WERI-Rb-1 (cell line): ENCODE results near the gene ARCN1.
A peak's percentile ranks its signal among the peaks of the same experiment; 100 is the strongest.

Experiments used
- DNase-seq: peaks from one replicate; pipeline ENCODE4 v3.0.0-alpha.2; 2020
- H3K27ac ChIP-seq: fragments of 250-450 bp; sonication (Bioruptor Pico); 2 replicates; pipeline ENCODE4 v1.5.1; 2020; ENCODE audit warnings: mild to moderate bottlenecking, moderate library complexity
- H3K27me3 ChIP-seq: fragments of 250-450 bp; sonication (Bioruptor Pico); 2 replicates; pipeline ENCODE4 v1.5.1; 2021; ENCODE audit warnings: mild to moderate bottlenecking, low read depth, moderate library complexity; ENCODE audit not compliant: insufficient read depth, severe bottlenecking
- H3K36me3 ChIP-seq: fragments of 250-450 bp; sonication (Bioruptor Pico); 2 replicates; pipeline ENCODE4 v1.5.1; 2020; ENCODE audit warnings: mild to moderate bottlenecking, moderate library complexity
- H3K4me3 ChIP-seq: 2 replicates; pipeline ENCODE4 v1.5.1; 2011; ENCODE audit warnings: low read depth, mild to moderate bottlenecking, control low read depth, low read length
- H3K9me3 ChIP-seq: fragments of 250-450 bp; sonication (Bioruptor Pico); 2 replicates; pipeline ENCODE4 v1.5.1; 2021; ENCODE audit warnings: mild to moderate bottlenecking, moderate library complexity; ENCODE audit not compliant: severe bottlenecking
- TF ChIP-seq, protein P1 (sequence below): IDR thresholded peaks from 2 replicates; pipeline ENCODE4 v1.5.1; 2011; ENCODE audit warnings: low read depth, mild to moderate bottlenecking, control low read depth, inconsistent platforms, low read length

The ARCN1 gene

DNA sequence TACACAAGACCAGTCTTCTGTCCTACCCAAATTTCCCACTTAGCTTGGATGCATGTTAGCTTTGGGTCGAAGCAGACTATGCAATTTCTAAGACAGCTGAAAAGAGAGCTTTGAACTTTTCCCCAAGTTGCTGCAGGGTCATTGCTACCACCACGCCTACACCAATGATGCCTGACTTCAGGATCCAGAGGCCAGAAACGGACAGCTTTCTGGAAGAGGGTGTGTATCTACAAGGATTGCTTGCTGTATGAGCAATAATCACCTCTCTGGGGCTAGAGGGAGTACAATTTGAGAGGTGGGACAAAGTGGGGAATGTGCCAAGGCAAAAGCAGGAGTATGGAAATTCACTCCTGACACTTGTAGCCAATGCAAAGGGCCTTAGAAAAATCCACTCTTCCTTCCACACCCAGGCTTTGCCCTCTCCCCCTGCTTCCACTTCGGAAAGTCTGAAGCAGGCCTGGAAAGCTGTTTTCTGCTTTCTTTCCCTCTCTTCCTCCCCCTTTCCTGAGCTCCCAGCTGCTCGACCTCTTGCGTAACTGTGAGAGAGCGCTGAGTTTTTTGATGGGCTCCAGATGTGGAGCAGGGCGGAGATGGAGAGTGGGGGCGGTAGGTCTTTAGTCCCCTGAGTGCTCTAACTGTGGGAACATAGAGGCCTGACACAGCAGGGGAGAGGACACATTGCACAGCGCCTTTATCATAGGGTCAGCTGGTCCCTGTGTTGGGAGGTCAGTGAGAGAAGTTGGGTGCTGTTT lies 33.1 kb downstream of the ARCN1 start:
- H3K27ac ChIP-seq: no peak overlapping the region
- TF ChIP-seq, protein P1, sequence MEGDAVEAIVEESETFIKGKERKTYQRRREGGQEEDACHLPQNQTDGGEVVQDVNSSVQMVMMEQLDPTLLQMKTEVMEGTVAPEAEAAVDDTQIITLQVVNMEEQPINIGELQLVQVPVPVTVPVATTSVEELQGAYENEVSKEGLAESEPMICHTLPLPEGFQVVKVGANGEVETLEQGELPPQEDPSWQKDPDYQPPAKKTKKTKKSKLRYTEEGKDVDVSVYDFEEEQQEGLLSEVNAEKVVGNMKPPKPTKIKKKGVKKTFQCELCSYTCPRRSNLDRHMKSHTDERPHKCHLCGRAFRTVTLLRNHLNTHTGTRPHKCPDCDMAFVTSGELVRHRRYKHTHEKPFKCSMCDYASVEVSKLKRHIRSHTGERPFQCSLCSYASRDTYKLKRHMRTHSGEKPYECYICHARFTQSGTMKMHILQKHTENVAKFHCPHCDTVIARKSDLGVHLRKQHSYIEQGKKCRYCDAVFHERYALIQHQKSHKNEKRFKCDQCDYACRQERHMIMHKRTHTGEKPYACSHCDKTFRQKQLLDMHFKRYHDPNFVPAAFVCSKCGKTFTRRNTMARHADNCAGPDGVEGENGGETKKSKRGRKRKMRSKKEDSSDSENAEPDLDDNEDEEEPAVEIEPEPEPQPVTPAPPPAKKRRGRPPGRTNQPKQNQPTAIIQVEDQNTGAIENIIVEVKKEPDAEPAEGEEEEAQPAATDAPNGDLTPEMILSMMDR: no peak
- peaks cover 20% of the 10 kb centered on the region for H3K36me3 ChIP-seq
- H3K9me3 ChIP-seq: no peaks in the 10 kb centered on the region
- no peaks in the 10 kb centered on the region for H3K27me3 ChIP-seq
- DNase-seq: no peak
- H3K4me3 ChIP-seq: no peak overlapping the region

DNA sequence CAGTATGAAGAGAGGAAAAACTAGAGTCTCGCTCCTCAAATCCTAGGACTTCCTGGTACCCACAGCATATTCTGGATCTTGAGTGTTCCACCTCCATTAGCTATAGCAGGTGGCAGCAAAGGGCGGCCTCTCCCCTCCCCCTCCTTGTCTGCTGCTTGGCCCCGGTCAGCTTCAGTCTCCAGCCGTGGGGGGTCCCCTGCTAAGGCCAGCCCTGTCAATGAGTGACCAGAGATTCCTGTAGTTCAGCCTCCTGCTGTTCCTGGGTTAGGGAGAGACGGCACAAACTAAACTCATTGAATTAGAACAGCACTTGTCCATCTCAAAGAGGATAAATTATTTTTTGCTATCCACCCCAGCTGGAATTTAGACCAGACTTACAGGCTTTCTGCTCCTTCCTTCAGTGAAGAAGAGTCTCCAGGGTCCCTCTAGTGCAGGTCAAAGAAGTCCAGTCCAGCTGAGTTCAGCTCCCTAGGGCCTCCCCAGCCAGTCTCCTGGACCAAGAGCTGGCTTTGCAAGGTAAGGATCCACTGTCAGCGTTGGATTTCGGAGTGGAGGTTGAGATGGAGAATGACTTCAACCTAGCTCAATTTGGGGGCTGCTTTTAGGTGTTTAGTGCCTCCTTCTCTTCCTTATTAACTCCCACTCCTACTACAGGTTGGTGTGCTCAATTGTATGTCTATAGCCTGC lies 34.1 kb downstream of the ARCN1 start:
- H3K27me3 ChIP-seq: no peaks in the 10 kb centered on the region
- H3K36me3 ChIP-seq: peaks cover 12% of the 10 kb centered on the region
- TF ChIP-seq, protein P1: no peak
- no peak overlapping the region for H3K27ac ChIP-seq
- DNase-seq: peak; percentile 35
- no peaks in the 10 kb centered on the region for H3K9me3 ChIP-seq
- H3K4me3 ChIP-seq: no peak overlapping the region

DNA sequence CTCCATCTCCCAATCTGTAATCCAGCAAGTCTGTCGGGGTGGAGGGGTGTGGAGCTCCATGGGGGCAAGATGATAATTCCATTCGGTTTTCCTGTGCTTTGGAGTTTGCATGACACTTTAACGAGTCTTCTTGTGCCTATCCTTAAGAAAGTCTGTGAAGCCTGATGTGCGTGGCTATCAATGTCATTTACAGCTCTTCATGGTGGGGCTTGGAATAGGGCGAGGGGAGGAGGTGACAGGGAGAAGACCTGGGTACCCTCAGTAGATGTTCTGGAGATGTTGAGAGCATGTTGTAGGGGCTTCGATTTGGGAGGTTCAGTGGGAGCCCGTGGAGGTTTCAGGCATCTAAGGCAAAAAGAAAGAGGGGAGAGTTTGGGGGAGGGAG lies 34.6 kb downstream of the ARCN1 start:
- H3K36me3 ChIP-seq: peaks cover 6% of the 10 kb centered on the region
- H3K9me3 ChIP-seq: no peaks in the 10 kb centered on the region
- H3K4me3 ChIP-seq: no peak overlapping the region
- no peak overlapping the region for H3K27ac ChIP-seq
- TF ChIP-seq, protein P1: no peak
- no peaks in the 10 kb centered on the region for H3K27me3 ChIP-seq
- DNase-seq: no peak

DNA sequence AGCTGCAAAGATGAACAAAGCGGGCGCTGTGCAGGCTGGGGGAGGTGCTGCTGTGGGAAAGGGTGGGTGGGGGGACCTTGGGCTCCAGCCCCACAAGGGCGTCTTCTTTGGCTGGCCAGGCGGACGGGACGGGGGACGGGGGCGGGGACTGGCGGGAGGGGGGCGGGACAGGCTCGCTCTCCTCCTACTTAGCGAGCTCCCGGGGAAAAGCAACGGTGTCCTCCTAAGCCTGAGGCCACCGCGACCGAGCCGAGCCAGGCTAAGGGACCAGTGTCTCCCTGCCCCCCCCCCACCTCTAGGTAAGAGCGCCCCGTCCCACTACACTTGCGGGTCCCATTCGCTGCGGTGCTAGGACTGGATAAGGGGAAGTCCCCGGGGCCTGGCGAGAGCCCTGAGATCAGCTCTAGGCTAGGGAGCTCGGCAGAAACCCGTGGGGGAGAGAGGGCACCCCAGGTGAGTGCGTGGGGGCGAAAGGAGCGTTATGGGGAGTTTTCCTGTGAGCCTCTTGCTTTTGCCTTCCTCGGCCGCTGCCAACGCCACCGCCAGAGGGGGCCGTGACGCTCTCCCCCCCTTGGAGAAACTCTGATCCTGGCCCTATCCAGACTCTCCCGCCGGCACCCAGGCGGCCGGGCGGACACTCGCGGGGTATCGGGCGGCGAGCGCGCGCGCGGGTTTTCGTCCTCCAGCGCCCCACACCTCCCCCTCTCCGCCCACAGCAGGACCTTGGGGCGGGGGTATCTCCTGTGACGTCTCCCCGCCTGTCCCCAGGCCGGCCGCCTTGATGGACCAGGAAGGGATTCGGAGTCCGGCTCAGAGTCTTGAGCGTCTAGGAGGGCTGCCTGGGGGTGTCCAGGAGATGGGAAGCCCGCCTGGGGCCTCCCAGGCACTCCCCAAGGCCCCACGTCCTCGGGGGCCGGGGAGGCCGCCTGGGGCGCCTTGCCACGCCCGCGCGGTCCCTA lies 35.5 kb downstream of the ARCN1 start, which contains the start of gene PHLDB1:
PHLDB1 (plus strand) TSS at position 215 of the 959 bp plus-strand sequence. CDS start 6,222 bp downstream, outside the sequence.
- H3K36me3 ChIP-seq: no peaks in the 10 kb centered on the region
- peak within 1 kb of the TSS; percentile 2; the same call in 1 of the 2 replicates for H3K27ac ChIP-seq
- H3K4me3 ChIP-seq: peak within 1 kb of the TSS; percentile 76
- peak; percentile 75 for DNase-seq
- H3K27me3 ChIP-seq: no peaks in the 10 kb centered on the region
- TF ChIP-seq, protein P1: peak; percentile 72
- H3K9me3 ChIP-seq: no peaks in the 10 kb centered on the region

DNA sequence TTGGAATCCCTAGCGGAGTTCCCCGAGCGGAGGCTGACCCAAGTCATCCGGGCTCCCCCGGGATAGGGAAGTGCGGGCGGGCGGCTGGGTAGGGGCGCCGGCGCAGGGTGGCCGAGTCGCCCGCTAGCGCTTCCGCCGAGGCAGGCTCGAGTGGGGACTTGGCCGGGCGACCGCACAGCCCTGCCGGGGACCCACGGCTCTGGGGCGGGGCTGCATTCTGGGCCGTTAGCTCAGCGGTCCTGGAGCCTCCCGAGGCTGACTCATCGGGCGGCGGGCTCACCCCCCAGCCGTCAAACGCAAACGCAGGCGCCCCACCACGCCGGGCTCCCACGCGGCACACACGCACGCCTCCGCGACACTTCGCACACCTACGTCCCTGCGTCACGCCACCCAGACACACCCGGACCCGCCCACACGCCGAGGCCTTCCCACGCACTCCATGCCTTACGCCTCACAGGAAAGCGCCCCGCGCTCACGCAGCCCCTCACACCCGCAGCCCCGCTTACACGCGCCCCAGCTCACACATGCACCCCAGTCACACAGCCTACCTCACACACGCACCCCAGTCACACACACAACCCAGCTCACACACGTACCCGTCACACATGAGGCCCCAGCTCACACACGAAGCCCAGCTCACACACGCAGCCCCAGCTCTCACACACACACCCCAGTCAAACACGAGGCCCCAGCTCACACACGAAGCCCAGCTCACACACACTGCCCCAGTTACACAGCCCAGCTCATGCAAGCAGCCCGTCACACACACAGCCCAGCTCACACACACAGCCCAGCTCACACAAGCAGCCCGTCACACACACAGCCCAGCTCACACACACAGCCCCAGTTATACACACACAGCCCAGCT lies 36.4 kb downstream of the ARCN1 start:
- TF ChIP-seq, protein P1: no peak
- peak; percentile 24 for DNase-seq

More for the DNA sequence above, 36.4 kb downstream of the ARCN1 start:
- Histone ChIP-seq H3K4me3 (peak overlapping the region; percentile 76), H3K27ac (peak overlapping the region; percentile 2; the same call in 1 of the 2 replicates), H3K27me3 (no peaks in the 10 kb centered on the region), H3K36me3 (no peaks in the 10 kb centered on the region), H3K9me3 (no peaks in the 10 kb centered on the region)
